GM21515 (cell line): ENCODE data around the gene PITPNC1.
A peak's percentile ranks its signal among the peaks of the same experiment; 100 is the strongest.
"Not testable (repeated sequence)": the region's sequence is repeated elsewhere in the genome, so short reads cannot be mapped to it uniquely, and the experiment has no call there.

Experiments used
- ATAC-seq: cut with Tn5 transposase; IDR thresholded peaks from one replicate; pipeline ENCODE4 v1.9.1; 2021; ENCODE audit not compliant: unreplicated experiment

PITPNC1 gene

GRCh38 chr17:67503739-67504138 is 126.7 kb downstream of the PITPNC1 start:
- no peak for ATAC-seq

GRCh38 chr17:67504182-67504581 is 127.1 kb downstream of the PITPNC1 start:
- ATAC-seq: no peak

DNA sequence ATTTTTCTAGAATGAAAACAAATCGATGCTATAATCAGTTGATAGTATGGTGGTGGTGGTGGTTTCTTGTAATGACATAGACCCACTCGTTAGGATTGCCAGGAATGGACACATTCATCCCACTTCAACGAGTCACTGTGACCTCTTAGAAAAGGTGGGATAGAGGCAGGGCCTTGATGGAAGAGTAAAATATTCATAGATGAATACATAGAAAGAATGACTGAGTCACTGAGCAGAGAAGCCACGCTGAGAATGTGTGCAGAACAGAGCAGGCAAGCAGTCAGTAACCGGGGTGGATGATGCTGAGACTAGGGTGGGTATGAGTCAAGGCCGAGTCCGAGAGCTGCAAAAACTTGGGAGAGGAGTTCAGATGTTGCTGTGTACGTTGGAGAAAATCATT is 129.9 kb downstream of the PITPNC1 start:
- no peak for ATAC-seq

DNA sequence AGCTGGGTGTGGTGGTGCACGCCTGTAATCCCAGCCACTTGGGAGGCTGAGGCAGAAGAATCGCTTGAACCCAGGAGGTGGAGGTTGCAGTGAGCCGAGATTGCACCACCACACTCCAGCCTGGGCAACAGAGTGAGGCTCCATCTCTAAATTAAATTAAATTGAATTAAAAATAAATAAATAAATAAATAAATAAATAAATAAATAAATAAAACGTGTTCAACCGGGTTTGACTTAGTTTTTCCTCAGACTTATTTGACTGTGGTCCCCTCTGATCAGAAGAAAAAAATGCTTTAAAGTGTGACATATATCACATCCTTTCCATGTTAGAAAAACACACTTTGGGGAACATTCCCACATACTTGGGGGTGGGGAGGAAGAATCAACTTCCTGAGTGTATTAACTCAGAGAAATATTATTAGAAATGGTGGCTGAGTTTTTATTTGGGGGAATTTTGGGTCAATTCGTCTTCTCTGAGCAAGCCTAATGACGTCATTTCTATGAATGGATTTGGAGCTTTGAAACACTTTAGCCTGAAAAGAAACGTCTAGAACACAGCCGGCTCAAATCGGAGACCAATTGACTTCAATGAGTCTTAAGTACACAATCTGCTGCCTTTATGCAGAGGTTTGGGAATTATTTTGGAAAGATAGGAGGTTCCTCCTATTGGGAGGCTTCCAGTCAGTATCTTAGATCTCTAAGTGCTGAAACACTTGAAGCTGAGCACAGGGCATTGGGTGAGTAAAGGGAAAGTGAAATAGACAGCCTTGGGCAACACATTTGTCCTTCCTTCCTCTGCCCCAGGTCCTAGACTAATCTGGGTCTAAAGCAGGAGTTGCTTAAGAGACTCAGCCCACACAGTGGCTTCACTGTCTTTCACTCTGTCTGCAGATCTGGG is 132.6 kb downstream of the PITPNC1 start:
- no peak for ATAC-seq

GRCh38 chr17:67511012-67511411 is 133.9 kb downstream of the PITPNC1 start:
- no peak for ATAC-seq

DNA sequence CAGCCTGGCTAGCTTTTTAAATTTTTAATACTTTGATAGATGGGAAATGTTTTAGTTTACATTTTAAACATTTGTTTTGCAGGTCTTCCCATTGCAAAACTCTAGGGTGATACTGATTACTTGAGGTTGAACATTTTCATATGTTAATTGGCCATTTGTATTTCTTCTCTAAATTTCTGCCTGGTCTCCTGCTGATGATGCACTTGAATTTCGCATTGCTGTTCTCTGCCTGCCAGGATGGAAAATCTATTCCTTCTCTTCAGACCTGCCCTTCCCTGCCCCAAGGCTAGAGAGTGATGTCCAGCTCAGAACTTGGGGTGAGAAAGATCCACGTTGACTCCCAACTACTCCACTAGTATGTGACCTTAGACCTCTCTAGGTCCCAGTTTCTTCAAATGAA is 134.7 kb downstream of the PITPNC1 start:
- ATAC-seq: no peak

- no peak for ATAC-seq
These were observed 137.9 kb downstream of the PITPNC1 start for GRCh38 chr17:67514998-67515397.

- ATAC-seq: no peak
These were observed 138.5 kb downstream of the PITPNC1 start for GRCh38 chr17:67515490-67516083.

- not testable (repeated sequence) for ATAC-seq
These were observed 139.5 kb downstream of the PITPNC1 start for GRCh38 chr17:67516571-67516970.

GRCh38 chr17:67517325-67517724 is 140.2 kb downstream of the PITPNC1 start:
- no peak for ATAC-seq

DNA sequence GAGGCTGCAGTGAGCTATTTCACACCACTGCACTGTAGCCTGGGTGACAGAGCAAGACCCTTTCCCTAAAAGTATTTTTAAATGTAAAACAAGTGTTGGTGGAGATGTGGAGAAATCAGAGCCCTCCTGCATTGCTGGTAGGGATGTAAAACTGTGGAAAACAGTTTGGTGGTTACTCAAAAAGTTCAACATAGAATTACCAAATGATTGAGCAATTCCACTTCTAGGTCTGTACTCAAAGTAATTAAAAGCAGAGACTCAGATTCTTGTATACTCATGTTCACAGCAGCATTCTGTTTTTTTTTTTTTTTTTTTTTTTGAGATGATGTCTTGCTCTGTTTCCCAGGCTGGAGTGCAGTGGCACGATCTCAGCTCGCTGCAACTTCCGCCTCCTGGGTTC is 141.8 kb downstream of the PITPNC1 start:
- no peak for ATAC-seq

DNA sequence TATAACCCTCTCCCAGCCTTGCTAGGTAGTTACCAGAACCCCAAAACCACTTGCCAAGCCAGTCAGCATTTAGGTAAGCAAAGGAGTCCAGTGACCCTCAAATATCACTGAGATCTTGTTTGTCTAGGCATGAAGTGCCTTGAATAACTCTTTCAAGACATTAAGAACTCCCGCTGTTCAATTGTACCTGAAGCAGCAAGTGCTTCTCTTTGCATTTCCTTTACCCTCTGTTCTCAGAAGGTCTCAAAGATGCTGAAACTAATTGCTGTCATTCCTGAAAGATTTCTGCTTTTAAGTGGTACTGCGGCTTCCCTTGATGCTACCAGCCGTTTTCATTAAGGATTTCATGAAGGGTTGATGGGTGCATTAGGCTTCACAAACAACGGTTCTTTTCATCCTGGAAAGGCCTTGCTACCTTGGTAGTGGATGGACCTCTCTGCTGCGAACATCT is 142.7 kb downstream of the PITPNC1 start:
- no peak for ATAC-seq

- ATAC-seq: no peak
These were observed 143.3 kb downstream of the PITPNC1 start for GRCh38 chr17:67520252-67520906.

GRCh38 chr17:67520916-67521774 is 144.1 kb downstream of the PITPNC1 start:
- no peak for ATAC-seq

DNA sequence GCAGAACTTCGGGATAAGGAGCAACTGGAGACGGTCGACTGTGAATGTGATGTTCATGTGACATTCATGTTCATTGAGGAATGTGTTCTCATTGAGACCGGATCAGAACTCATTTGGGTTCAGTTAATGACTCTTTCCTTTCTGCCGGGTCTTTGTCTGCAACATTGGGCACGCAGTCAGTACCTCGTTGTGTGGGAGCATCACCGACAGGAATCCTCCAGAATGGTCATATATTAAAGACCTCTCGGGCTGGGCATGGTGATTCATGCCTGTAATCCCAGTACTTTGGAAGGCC is 144.6 kb downstream of the PITPNC1 start:
- no peak for ATAC-seq

- no peak for ATAC-seq
These were observed 146.0 kb downstream of the PITPNC1 start for GRCh38 chr17:67523101-67523500.

- no peak for ATAC-seq
These were observed 148.4 kb downstream of the PITPNC1 start for GRCh38 chr17:67525239-67526135.

DNA sequence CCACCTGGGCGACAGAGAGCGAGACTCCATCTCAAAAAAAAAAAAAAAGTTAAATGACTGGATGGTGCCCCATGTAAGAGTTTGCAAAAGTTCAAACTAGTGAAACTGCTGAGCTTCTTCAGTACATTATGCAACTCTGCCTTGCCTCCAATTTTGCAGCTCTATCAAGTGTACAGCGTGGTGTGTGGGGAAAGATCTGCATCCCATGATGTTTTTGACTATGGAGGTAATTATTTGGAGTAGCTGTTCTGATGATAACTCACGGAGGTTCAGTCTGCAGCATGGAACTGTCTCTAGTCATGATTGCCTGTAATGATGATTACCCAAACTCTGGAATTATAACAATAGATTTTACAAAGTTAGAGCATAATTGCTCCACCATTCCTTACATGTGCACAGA is 149.6 kb downstream of the PITPNC1 start:
- no peak for ATAC-seq

DNA sequence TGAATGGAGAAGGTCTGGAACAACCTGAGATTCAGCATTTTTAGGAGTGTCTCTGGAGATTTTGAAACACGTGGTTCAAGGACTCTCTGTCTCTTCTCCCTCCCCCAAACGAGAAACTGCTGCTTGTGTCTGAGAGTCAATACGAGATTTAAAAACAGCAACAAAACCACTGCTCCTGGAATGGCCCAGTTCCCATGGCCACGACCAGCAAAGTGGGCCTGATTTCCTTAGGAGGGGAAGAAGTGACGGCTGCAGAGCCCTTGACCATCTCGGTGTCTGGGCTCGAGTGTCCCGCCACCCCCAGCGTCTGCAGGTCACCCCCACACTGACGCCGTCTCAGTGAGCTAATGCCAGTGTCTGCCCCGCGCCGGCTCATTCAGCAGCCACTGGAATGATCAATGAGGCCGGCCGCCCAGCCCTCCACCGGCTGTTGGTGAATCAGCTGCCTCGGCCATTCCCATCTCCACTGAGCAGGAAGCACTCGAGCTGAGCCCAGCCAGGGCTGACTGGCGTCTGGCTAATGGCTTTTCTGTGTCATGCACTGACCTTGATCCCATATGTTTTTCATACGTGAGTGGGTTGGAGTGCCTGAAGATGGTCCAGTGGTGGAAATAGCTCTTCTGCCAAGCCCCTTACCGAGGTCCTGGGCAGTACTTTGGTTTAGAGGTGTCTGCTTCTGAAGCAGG is 151.8 kb downstream of the PITPNC1 start:
- no peak for ATAC-seq

GRCh38 chr17:67531291-67531690 is 154.2 kb downstream of the PITPNC1 start:
- ATAC-seq: peak; percentile 86
